ENCODE data around the gene CEACAM4.

GRCh38 chr19:41623360-41623759 lies 3.5 kb downstream of the CEACAM4 start:
- TF ChIP-seq POLR2A (IDR thresholded peaks at IDR 0.05) (no peak), CTCF (IDR thresholded peaks at IDR 0.05) (no peak)

All from breast epithelium (tissue), 3 donors.